Measurements from ENCODE around the gene ZNF479. TPM values are rescaled to one million over a fixed set of nuclear protein-coding genes. Genes with fewer than 3 reads are reported as not detected.

The ZNF479 gene
- not detected in 2 replicates for total RNA-seq

DNA sequence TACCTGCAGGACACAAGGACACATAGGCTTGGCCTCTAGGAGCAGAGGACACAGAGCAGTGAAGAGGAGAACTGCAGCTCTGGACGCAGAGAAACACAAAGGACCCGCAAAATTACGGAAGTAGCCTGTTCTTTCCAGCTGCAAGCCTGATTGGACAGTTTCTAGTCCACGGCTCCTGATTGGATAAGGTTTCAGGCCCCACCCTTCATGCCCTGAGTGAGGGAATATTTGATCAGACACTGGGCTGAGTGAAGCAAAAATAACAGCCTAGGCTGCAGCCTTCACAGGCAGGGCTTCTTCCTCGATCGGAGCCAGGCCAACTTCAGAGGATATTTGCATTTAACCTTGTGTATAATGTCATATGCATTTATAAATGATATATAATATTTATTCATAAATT lies at the start of gene ZNF479:
Gene ZNF479, minus strand, starts transcription at position 101 of the 400 bp plus-strand sequence. CDS start 112 bp downstream, outside the sequence.

